Osteoblast (primary cell): ENCODE measurements around the gene SP2. TPM values are rescaled to one million over a fixed set of nuclear protein-coding genes. Genes with fewer than 3 reads are reported as not detected.
A peak's percentile ranks its signal among the peaks of the same experiment; 100 is the strongest.

Source experiments
- DNase-seq: peaks from one replicate; pipeline ENCODE4 v3.0.0; 2011; ENCODE audit warnings: low spot score, mixed read lengths; ENCODE audit not compliant: insufficient read length; ENCODE audit errors: missing footprints
- H2AFZ ChIP-seq: 2 replicates; pipeline ENCODE4 v1.6.0; 2011; ENCODE audit warnings: mild to moderate bottlenecking, low read length
- H3K27ac ChIP-seq: 2 replicates; pipeline ENCODE4 v1.5.1; 2011; ENCODE audit warnings: mild to moderate bottlenecking, low read depth, low read length, moderate library complexity
- H3K27me3 ChIP-seq: 2 replicates; pipeline ENCODE4 v1.6.0; 2012; ENCODE audit warnings: mild to moderate bottlenecking, control low read depth, inconsistent platforms, low read length, moderate library complexity; ENCODE audit not compliant: insufficient read depth
- H3K36me3 ChIP-seq: 2 replicates; pipeline ENCODE4 v1.5.1; 2011; ENCODE audit warnings: mild to moderate bottlenecking, low read length, control low read depth, moderate library complexity; ENCODE audit not compliant: insufficient read depth
- H3K4me1 ChIP-seq: 2 replicates; pipeline ENCODE4 v1.5.1; 2011; ENCODE audit warnings: mild to moderate bottlenecking, low read length, control low read depth, moderate library complexity; ENCODE audit not compliant: insufficient read depth
- H3K4me2 ChIP-seq: 2 replicates; pipeline ENCODE4 v1.6.0; 2011; ENCODE audit warnings: mild to moderate bottlenecking, low read length; ENCODE audit not compliant: insufficient read depth
- H3K4me3 ChIP-seq: fragments of 200-600 bp; sonication (generic); 3 replicates; pipeline ENCODE4 v1.5.1; 2012; ENCODE audit warnings: mild to moderate bottlenecking, low read length, inconsistent platforms; ENCODE audit not compliant: insufficient read depth
- H3K79me2 ChIP-seq: 2 replicates; pipeline ENCODE4 v1.6.0; 2012; ENCODE audit warnings: mild to moderate bottlenecking, low read length, control low read depth, inconsistent platforms; ENCODE audit not compliant: insufficient read depth
- H3K9me3 ChIP-seq: 2 replicates; pipeline ENCODE4 v1.5.1; 2011; ENCODE audit warnings: low read depth, low read length, control low read depth
- H4K20me1 ChIP-seq: 2 replicates; pipeline ENCODE4 v1.6.0; 2012; ENCODE audit warnings: mild to moderate bottlenecking, low read length, control low read depth; ENCODE audit not compliant: insufficient read depth
- CTCF ChIP-seq: IDR thresholded peaks from 2 replicates; pipeline ENCODE4 v1.5.1; 2011; ENCODE audit warnings: mild to moderate bottlenecking, low read depth, low read length, moderate library complexity; ENCODE audit errors: extremely low read depth
- total RNA-seq: library from RNA; depleted of rRNA; stranded (reverse); fragments of >200 nt; gene quantifications from 2 replicates; pipeline ENCODE4 v1.2.3, GENCODE V29; 2012

Gene SP2
- total RNA-seq, 1 donor, result 2.5 TPM

GRCh38 chr17:47946929-47947397 is 50.9 kb downstream of the SP2 start:
- no peak overlapping the region for H2AFZ ChIP-seq
- H4K20me1 ChIP-seq, result no peaks in the 10 kb centered on the region
- H3K4me1 ChIP-seq, result peaks cover 50% of the 10 kb centered on the region
- peak; percentile 98 for TF ChIP-seq CTCF
- no peaks in the 10 kb centered on the region for H3K27me3 ChIP-seq
- H3K27ac ChIP-seq, result no peak overlapping the region
- peaks cover 13% of the 10 kb centered on the region for H3K79me2 ChIP-seq
- H3K36me3 ChIP-seq, result peaks cover 26% of the 10 kb centered on the region
- no peak overlapping the region for H3K4me3 ChIP-seq
- no peak overlapping the region for H3K4me2 ChIP-seq
- DNase-seq, result peak; percentile 97
- no peaks in the 10 kb centered on the region for H3K9me3 ChIP-seq

- Histone ChIP-seq H3K36me3 (peaks cover 20% of the 10 kb centered on the region), H4K20me1 (no peaks in the 10 kb centered on the region), H3K27me3 (no peaks in the 10 kb centered on the region), H3K4me1 (peaks cover 43% of the 10 kb centered on the region), H3K27ac (peak overlapping the region; percentile 14), H2AFZ (no peak overlapping the region), H3K4me2 (peak overlapping the region; percentile 82), H3K79me2 (peaks cover under 1% of the 10 kb centered on the region), H3K9me3 (no peaks in the 10 kb centered on the region), H3K4me3 (no peak overlapping the region)
- TF ChIP-seq CTCF, result no peak
- DNase-seq, result no peak
Observed at GRCh38 chr17:47948706-47949196, 52.7 kb downstream of the SP2 start.

DNA sequence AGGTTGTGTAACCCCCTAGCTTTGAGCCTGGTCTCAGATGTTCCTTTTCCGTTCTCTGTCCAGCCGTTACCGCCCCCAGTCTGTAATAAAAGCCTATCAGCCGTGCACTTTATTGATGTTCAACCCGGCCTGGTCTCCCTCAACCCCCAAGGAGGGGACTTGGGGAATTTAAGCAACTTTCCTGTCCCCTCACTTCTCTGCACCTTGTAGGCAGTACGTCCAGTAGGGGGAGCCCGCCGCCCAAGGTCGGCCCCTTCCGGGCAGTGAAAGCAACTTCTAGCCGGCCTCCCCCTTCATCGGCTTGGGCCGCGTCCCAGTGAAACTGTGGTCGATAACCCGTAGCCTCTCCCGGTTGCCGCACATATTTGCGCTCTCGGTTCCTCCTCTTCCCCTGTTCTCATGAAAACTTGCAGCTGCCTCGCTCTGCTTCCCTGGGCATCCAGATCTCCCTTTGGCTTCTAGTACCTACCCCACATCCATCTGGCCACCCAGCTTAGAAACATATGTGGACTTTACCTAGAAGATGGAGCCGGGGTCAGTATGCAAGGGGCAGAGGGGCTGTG is 53.2 kb downstream of the SP2 start:
- Histone ChIP-seq H2AFZ (peak overlapping the region; percentile 84), H3K27ac (peak overlapping the region; percentile 52), H3K79me2 (no peaks in the 10 kb centered on the region), H3K27me3 (no peaks in the 10 kb centered on the region), H3K4me1 (peaks cover 43% of the 10 kb centered on the region), H3K4me3 (peak overlapping the region; percentile 59), H4K20me1 (no peaks in the 10 kb centered on the region), H3K9me3 (no peaks in the 10 kb centered on the region), H3K36me3 (peaks cover 20% of the 10 kb centered on the region), H3K4me2 (peak overlapping the region; percentile 82)
- peak; percentile 90 for TF ChIP-seq CTCF
- peak; percentile 93 for DNase-seq

- Histone ChIP-seq H3K36me3 (peaks cover 20% of the 10 kb centered on the region), H3K4me2 (peak overlapping the region; percentile 82), H2AFZ (no peak overlapping the region), H3K4me1 (peaks cover 36% of the 10 kb centered on the region), H3K27me3 (no peaks in the 10 kb centered on the region), H3K27ac (peak overlapping the region; percentile 52), H3K4me3 (no peak overlapping the region), H4K20me1 (no peaks in the 10 kb centered on the region), H3K79me2 (no peaks in the 10 kb centered on the region), H3K9me3 (no peaks in the 10 kb centered on the region)
- DNase-seq, result no peak
- no peak for TF ChIP-seq CTCF
Observed at GRCh38 chr17:47949946-47950345, 53.9 kb downstream of the SP2 start.
